ENCODE measurements around the gene IMMT. TPM values are rescaled to one million over a fixed set of nuclear protein-coding genes. Genes with fewer than 3 reads are reported as not detected.

The IMMT gene
- total and polyA plus RNA-seq, 2 of the 8 experiments (the other 6 are each of a cell fraction or from before 2014, with no cell fraction given), result 37.7 to 103 TPM

DNA sequence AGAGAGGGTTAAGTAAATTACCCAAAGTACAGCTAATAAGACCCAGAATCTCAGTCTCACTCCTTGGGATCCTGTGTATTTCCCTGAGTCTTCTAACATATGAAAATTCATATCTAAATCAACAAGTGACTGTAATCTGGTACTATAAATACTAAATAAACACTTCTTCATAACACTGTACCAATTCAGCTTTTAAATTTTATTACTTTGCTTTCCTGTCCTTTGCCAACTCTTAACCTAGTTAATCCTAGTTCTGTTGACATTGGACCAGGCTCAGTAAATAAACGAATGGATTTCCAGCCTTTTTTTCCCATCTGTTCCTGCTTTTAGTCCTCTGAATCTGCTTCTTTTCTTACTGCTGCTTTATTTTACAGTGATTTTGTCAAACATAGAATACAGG is 17.8 kb upstream of the IMMT start:
- DNase-seq (ENCODE audit: low read depth in 1 of 2, low spot score in 2 of 2), result no peak
- ChIA-PET POLR2A (ENCODE audit: partially characterized antibody) (interaction anchor here (1.6 kb wide), 1 partner anchor 14 kb away, joined by 4 read pairs; the partner anchor contains the start of gene MRPL35), CTCF (ENCODE audit: partially characterized antibody) (interaction anchor here (0.7 to 3.3 kb wide), 6 partner anchors 8 to 183 kb away, joined by 3 to 14 read pairs (median 4); no protein-coding TSS in a partner anchor)
- Histone ChIP-seq H3K4ac (replicated peaks; ENCODE audit: insufficient read length, low read depth, low read length) (no peak overlapping the region), H4K8ac (ENCODE audit: extremely low read depth, insufficient read depth, low read length) (no peak overlapping the region), H3K4me3 (ENCODE audit: extremely low read depth in 1 of 4, insufficient read depth in 2 of 4, low read depth in 3 of 4, low read length in 4 of 4) (no peak overlapping the region), H3K56ac (replicated peaks; ENCODE audit: insufficient read length, low read depth, low read length) (no peak overlapping the region), H2BK12ac (ENCODE audit: low read depth, low read length) (no peak overlapping the region), H2BK120ac (replicated peaks; ENCODE audit: low read depth, low read length) (no peak overlapping the region), H3K79me2 (ENCODE audit: control insufficient read depth in 1 of 2, insufficient read depth in 2 of 2, low read length in 2 of 2) (no peaks in the 10 kb centered on the region), H4K20me1 (replicated peaks in 1 of 2; ENCODE audit: control insufficient read depth in 1 of 2, insufficient read depth in 2 of 2, low read length in 2 of 2) (no peaks in the 10 kb centered on the region), H3K4me1 (replicated peaks in 1 of 4; ENCODE audit: control insufficient read depth in 3 of 4, insufficient read depth in 4 of 4, low read length in 3 of 4) (no peaks in the 10 kb centered on the region), H2BK15ac (ENCODE audit: low read length) (no peak overlapping the region), H3K9ac (replicated peaks in 1 of 4; ENCODE audit: extremely low read depth in 1 of 4, low read depth in 3 of 4, low read length in 3 of 4) (no peak overlapping the region), H3K79me1 (ENCODE audit: low read depth, low read length) (no peaks in the 10 kb centered on the region), H3K14ac (ENCODE audit: insufficient read length) (no peak overlapping the region), H2BK5ac (ENCODE audit: low read depth, low read length) (no peak overlapping the region), H2BK20ac (ENCODE audit: low read length) (no peak overlapping the region), H2AK5ac (ENCODE audit: low read depth, low read length) (no peak overlapping the region), H4K5ac (ENCODE audit: insufficient read length, low read depth, low read length) (no peak overlapping the region), H3K4me2 (ENCODE audit: insufficient read depth in 1 of 2, low read depth in 2 of 2, low read length in 2 of 2) (no peak overlapping the region), H4K91ac (replicated peaks; ENCODE audit: insufficient read length, low read length) (no peak overlapping the region), H3K36me3 (ENCODE audit: control insufficient read depth in 2 of 4, insufficient read depth in 4 of 4, low read length in 3 of 4) (peaks cover 14 to 54% (median 36%) of the 10 kb centered on the region in 4 experiments), H3K9me3 (ENCODE audit: insufficient read depth in 2 of 2, low read depth in 1 of 2, low read length in 1 of 2) (no peaks in the 10 kb centered on the region), H3K27ac (ENCODE audit: low read depth, low read length) (no peak overlapping the region), H3K18ac (ENCODE audit: extremely low read depth, low read length) (no peak overlapping the region), H2AFZ (ENCODE audit: low read length) (no peak overlapping the region), H3K23me2 (ENCODE audit: low read depth, low read length) (no peaks in the 10 kb centered on the region), H3K27me3 (replicated peaks in 1 of 4; ENCODE audit: control insufficient read depth in 3 of 4, extremely low read depth in 1 of 4, insufficient read depth in 3 of 4, low read length in 3 of 4) (peaks cover 0 to 1% (median 0%) of the 10 kb centered on the region in 4 experiments; a peak in 1 of 7 replicates), H3K23ac (ENCODE audit: insufficient read length) (no peak overlapping the region)
- 78% methylated on average over 1 of the region's 1 CpG; no CpG with 5 or more reads in 1 of the 2 experiments for WGBS, 2 experiments (ENCODE audit: extremely low coverage in 1 of 2, insufficient coverage in 1 of 2, insufficient read length in 1 of 2, insufficient replicate concordance in 2 of 2, low coverage in 1 of 2, low lambda C conversion rate in 2 of 2, missing lambda C conversion rate in 1 of 2)
- no peak for FAIRE-seq
- TF ChIP-seq GTF2F1 (IDR thresholded peaks at IDR 0.05; ENCODE audit: borderline replicate concordance, low read depth, low read length), result no peak
- no peak for TF ChIP-seq TBP (IDR thresholded peaks at IDR 0.05; ENCODE audit: low read depth, low read length)
- TF ChIP-seq MAFK (IDR thresholded peaks at IDR 0.05; ENCODE audit: low read depth, low read length), result no peak
- no peak for TF ChIP-seq EZH2 (IDR thresholded peaks at IDR 0.05; ENCODE audit: low read depth, low read length, severe bottlenecking)
- TF ChIP-seq KDM1A (IDR thresholded peaks at IDR 0.05; ENCODE audit: borderline replicate concordance, low read length), result no peak
- TF ChIP-seq NANOG (IDR thresholded peaks at IDR 0.05; ENCODE audit: insufficient read depth, low read depth, low read length, poor library complexity, severe bottlenecking), result no peak
- no peak for TF ChIP-seq NRF1 (IDR thresholded peaks at IDR 0.05; ENCODE audit: low read depth, low read length)
- TF ChIP-seq CBX8 (IDR thresholded peaks at IDR 0.05; ENCODE audit: borderline replicate concordance, low read depth, low read length), result no peak
- no peak for TF ChIP-seq JUN (IDR thresholded peaks at IDR 0.05; ENCODE audit: low read depth, low read length)
- no peak for TF ChIP-seq SP1 (IDR thresholded peaks at IDR 0.05; ENCODE audit: low read depth, low read length)
- TF ChIP-seq FOSL1 (IDR thresholded peaks at IDR 0.05; ENCODE audit: insufficient read depth, low read depth, low read length), result no peak
- no peak for TF ChIP-seq PHF8 (conservative IDR thresholded peaks at IDR 0.05; ENCODE audit: low read depth, low read length)
- no peak for TF ChIP-seq TAF1 (IDR thresholded peaks at IDR 0.05; ENCODE audit: low read depth, low read length)
- no peak for TF ChIP-seq ASH2L (IDR thresholded peaks at IDR 0.05; ENCODE audit: low read length)
- TF ChIP-seq ZNF274 (IDR thresholded peaks at IDR 0.05; ENCODE audit: borderline replicate concordance, extremely low read depth, low read length), result no peak

Measured in H1 (cell line).